Gastroesophageal sphincter (tissue), 3 donors: Measurements from ENCODE around the gene SBDS.

Experiments
- POLR2AphosphoS5 ChIP-seq: sonication (generic); formaldehyde crosslinking; IDR thresholded peaks from one replicate; pipeline ENCODE4 v1.6.1; 2017; ENCODE audit warnings: antibody characterized with exemption
- TF ChIP-seq, protein P1 (sequence below), 4 experiments: fragments of 200-600 bp in 2 of 4; fragments of 450-650 bp in 2 of 4; sonication (generic) in 1 of 4; IDR thresholded peaks; one replicate each; pipeline ENCODE4 v1.5.1; 2017 to 2019; ENCODE audit warnings: antibody characterized with exemption in 4 of 4, mild to moderate bottlenecking in 2 of 4, moderate library complexity in 2 of 4

DNA sequence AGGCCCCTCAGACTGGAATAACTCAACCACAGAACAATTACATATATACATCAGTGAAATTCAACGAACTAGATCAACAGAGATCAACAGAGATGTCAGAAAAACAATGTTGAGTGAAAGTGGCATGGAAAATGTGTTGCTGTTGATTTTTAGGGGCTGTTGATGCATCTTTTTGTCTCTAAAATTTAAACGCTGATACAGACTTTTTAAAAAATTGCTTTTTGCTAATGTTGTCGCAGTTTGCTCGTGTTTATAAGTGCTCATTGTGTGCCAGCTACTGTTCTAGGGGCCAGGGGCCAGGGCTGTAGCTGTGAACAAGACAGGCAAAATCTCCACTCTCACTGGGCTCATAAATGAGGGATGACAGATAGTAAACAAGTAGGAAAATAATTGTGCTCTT is 56.1 kb downstream of the SBDS start:
- TF ChIP-seq, protein P1, sequence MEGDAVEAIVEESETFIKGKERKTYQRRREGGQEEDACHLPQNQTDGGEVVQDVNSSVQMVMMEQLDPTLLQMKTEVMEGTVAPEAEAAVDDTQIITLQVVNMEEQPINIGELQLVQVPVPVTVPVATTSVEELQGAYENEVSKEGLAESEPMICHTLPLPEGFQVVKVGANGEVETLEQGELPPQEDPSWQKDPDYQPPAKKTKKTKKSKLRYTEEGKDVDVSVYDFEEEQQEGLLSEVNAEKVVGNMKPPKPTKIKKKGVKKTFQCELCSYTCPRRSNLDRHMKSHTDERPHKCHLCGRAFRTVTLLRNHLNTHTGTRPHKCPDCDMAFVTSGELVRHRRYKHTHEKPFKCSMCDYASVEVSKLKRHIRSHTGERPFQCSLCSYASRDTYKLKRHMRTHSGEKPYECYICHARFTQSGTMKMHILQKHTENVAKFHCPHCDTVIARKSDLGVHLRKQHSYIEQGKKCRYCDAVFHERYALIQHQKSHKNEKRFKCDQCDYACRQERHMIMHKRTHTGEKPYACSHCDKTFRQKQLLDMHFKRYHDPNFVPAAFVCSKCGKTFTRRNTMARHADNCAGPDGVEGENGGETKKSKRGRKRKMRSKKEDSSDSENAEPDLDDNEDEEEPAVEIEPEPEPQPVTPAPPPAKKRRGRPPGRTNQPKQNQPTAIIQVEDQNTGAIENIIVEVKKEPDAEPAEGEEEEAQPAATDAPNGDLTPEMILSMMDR (IDR thresholded peaks at IDR 0.05) = no peak
- no peak for TF ChIP-seq POLR2AphosphoS5
